ENCODE measurements around the gene SRCIN1.

SRCIN1 gene

DNA sequence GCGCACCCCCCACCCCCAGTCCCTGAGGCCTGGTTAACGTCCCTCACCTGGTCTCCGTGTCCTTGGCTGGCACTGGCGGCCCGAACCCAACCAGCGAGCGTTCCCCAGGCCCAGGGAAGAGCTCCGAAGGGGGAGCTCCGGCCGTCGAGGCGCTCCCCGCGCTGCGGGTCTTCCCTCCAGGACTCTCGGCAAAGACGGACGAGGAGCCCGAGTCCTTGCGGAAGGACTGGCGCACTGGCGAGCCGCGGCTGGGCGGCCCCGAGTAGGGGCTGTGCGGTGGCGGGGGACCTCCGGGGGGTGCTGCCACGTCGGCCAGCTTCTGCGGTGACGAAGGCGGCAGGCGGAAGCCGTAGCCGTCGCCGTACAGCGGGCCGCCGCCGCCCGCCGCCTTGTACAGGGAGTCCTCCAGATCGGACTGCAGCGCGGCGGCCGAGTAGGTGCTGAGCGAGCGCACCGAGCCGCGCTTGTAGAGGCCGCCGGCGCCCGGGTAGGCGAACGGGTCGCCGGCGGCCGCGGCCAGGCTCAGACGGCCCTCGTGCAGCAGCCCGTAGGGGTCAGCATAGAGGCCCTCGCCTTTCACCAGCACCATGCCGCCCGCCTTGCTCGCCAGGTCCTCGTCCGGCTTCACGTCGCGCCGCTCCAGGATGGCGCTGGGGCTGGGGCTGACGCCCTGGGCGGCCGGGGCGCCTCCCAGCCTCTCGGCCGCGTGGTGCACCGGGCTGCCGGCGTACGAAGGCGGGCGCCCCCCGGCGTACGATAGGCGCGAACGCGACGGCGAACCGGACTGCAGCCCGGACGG, 44.1 kb downstream of the SRCIN1 start:
- DNase-seq: no peak

DNA sequence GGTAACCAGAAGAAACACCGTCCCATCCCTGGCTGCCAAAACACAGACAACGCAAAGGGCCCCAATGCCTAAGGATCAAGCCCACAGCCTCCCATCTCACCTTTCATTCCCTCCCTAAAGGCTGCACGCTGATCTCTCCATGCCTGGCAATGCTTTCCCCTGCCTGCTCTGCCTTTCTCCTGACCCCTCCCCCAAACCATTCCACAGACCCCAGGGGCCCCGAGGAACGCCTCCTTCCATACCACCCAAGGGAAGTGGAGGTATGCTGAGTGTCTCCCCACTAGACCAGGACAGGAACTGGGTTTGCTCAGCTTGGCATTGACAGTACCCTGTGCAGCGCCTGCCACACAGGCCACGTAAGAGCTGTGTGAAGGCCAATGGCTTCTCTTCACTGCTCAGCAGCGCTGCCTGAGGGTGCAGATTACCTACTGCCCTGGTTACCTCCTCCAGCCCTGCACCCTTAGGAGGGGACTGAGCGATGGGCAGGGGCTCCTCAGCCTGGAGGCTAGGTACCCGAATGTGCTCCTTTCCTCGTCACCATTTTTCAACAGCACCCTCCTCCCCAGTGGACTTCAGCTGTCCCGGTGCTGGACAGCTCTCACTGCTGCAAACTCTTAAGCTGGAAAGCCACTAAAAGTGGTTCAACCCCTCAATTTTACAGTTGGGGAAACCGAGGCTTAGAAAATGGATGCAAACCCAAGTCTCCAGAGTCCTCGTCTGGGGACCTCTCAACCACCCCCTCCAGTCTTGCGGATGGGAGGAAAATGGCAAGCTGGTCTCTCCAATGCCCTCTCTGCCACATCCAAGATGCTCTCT, 45.0 kb downstream of the SRCIN1 start:
- no peak for DNase-seq

DNA sequence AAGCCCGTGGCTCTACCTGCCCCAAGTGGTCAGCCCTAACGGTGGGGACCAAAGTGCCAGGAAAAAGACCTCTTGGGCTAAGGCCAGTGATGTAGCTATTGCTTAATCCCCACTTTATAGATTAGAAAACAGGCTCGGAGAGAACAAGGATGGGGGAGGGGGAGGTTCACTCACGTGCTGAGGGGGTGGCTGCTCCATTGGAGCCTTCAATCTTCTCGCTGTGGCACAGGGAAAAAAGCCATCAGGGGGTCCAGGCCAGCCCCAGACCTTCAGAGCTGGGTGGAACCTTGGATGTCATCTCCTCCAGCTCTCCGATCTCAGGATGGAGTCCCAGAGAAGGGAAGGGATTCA, 45.9 kb downstream of the SRCIN1 start:
- no peak for DNase-seq

DNA sequence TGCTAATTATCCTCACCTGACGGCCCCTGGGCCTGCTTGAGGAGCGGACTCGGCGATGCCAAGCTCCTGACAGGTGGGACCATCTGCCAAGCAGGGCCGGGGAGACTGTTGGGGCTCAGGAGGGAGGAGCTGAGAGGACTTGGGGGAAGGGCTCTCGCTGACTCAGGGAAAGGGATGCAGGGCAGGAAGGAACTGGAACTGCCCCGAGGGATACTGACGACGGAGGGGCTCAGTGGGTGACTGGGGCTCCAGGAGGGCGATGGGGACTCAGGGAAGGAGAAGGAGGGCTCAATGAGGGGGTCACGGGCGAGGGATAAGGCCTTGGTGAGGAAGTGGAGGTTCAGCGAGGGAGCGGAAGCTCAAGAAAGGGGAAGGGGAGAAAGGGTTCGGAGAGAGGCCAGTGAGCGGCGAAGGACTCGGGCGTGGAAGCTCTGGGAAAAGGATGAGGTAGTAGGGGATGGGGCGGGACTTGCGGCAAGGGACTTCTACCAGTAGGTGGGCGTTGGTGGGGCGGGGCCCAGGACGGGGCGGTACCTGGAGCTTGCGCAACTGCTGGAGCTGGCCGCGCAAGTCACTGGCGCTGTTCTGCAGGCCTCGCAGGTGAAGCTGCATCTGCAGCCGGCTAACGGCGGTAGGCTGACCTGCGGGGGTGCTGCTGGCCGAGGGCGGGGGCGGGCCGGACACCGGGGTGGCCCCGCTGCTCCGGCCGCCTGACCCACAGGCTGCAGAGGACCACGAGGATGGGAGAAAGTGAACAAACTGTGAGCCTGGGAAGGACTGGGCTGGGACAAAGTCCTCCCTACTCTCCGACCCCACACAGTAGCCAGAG, 46.5 kb downstream of the SRCIN1 start:
- peak; percentile 84 for DNase-seq

DNA sequence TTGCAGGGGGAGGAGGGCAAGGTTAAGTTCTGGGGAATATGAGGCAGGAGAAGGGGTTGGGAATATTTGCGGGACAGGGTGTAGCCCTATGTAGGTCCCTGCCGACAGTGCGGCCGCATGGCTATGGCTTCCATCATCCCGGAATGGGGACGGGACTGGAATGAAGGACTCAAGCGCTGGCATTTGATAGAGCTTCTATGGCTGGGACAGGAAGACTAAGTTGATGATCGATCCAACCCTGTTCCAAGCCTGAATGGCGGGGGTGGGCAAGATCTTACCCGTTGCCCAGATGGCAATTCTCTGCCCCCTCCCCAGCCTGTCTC, 47.1 kb downstream of the SRCIN1 start:
- no peak for DNase-seq

DNA sequence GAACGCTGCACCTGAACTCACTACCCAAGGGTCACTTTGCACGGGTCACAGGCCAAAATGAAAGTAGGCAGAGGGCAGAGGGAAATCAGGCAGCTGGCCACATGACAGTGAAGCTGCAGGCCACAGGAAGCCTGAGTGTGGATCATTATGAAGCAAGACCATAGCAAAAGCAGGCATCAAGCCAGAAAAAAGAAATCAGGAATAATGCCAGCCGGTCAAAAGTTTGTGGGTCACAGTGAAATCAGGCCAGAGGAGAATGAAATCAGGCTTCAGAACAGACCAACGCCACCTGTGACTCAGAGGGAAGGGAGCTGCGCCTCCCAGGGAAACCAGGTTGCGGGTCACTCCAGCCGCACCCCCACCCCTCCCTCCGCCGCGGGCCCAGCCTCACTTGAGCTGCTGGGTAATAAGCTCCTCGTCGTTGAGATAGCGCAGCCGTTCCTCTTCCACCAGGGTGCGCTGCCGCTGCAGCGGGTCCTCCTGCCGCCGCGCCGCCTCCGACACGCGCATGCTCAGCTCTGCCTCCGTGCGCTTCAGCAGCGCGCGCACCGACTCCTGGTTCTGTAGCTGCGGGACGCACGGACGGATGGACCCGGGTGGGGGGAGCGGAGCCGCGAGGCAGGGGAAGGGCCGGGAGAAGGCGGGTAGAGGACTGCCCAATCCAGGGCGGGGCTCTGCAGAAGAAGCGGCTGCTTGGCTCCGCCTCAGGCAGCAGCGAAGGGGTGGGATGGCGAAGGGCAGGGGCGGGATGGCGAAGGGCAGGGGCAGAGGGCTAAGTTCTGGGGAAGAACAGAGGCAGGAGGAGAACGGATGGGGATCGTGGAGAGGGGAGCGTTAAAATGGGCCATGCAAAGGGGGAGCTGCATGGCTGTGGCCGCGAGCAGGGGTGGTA, 47.7 kb downstream of the SRCIN1 start:
- DNase-seq: peak; percentile 84

DNA sequence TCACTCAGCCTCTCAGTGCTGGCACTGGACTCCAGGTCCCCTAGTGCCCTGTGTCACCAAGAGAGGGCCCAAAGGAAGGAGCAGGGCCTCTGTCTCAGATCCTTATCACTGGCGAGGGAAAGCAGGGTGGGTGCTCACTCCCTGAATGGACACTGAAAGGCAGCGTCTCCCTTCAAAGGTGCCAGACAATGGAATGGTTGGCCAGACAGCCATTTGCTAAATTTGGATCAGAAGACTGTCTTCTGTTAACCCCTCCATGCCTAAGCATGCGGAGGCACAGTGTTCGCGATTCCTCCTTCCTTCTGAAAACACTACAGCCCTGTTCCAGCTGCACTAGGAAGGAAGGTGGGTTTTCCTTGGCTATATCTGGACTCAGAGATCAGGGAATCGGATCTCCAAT, 48.4 kb downstream of the SRCIN1 start:
- DNase-seq: no peak

DNA sequence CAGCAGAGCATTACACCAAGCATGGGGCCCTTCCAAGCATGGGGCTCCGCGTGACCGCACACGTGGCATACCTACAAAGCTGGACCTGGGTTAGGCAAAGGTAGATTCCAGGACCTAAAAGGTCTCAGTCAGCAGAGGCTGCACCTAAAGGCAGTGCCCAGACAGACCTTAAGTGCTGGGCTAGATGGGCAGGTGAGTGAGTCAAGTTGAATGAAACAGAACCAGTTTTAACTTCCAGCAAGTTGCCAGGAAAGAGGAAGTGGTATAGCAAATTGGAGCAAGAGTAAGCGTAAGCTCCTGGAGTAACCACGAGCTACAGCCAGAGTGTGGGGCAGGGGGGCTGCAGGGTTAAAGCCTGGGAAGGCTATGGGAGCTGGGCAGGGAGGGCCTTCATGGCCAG, 49.5 kb downstream of the SRCIN1 start:
- DNase-seq: no peak

DNA sequence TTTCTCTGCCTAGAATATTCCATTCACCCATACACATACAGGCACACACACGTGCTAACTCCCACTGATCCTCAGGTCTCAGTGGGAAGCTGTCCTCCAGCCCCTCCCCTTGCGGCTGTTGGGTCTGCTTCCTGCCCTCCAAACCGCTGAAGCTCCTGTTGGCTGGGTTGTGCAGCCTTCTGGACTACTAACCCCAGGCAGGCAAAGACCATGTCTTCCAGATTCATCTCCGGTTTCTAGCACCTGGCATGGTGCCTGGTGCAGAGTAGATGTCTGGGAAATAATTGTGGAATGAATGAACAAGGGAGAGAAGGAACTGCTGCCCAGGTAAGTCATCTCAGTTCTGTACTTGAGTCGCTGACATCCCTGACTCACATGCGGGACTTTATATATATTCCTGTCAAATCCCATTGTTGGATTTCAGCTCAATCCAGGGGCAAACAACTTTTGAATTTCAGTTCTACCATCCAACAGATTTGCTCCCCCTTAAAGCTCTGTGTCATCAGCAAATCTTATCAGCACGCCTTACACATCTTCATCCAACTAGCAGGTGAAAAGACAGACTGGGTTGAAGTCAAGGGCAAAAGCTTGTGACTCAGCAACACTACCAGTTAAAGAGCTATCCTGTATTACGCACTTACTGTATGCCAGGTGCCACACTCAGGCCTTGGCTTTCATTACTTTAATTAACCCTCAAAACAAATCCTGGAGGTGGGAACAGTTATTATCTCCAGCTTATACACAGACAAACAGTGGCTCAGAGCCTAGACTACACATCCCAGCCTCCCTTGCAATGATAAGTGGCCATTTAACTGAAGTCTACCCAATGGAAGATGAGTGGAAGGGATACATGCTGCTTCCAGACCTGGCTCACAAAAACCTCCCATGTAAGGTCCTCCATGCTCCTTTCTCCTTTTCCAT, 51.1 kb downstream of the SRCIN1 start:
- no peak for DNase-seq

DNA sequence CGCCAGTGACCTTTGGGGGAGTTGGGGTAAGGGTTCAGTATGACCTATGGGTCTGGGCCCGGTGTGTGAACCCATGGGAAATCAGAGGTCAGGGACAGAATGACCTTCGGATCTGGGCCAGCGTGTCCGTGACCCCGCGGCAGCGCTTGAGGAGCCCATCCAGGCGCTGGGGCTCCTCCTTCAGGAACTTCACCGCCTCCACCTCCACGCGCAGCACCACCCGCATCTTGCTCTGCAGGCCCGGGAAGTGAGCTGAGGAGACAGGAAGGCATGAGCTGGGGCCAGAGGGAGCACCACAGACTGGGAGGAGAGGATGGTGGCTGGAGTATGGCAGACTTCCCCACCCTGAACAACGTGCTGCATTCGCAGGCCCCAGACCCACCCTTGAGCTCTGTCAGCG, 53.4 kb downstream of the SRCIN1 start:
- DNase-seq: no peak

DNA sequence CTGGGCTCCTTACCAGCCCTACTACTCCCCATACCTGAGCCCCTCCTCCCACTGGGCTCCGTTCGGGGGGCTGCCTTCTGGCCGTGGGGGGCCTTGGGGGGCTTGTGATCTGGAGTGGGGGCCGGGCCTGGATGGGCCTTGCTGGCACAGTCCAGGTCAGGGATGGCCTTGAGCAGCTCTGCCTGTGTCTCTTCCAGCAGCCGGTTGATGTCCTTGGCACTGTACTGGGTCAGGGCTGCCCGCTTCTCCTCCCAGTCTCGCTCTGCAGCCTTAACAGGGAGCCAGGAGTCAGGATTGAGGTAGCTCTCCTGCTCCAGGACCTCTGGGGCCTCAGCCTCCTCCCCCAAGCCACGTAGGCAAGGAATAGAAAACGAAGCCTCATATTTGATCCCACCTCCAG, 54.6 kb downstream of the SRCIN1 start:
- no peak for DNase-seq

DNA sequence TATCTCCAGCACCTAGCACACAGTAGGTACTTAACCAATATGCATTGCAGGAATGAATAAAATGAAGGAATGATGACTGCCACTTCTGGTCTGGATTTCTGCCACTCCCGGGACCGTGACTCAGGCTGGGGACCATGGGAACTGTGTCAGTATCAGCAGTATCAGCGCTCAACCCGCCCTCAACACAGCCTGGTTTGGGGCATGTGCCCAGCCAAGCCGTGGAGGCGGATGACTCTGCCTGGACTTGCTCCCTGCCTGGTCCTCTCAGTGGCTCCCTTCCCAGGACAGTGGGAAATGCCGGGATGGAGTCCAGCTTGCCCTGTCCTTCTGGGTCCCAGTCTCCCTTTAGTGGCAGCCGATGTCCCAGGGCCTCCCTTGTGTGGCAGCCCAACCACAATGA, 55.1 kb downstream of the SRCIN1 start:
- DNase-seq: no peak

DNA sequence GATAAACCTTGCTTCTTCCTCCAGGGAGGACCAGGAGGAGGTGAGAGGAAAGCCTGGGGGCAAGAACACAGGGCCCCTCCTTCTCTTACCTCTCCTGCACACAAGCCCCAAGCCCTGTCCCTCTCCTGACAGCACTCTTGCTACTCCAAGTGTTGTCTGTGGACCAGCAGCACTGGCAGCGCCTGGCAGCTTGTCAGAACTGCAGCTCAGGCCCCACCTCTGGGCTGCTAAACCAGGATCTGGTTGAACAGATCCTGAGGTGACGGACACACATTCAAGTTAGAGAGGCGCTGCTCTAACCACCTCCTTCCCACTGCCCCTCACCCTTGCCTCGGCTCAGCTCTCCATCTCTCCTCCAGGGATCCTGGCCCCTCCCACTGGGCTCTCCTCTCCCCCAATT, 56.5 kb downstream of the SRCIN1 start:
- no peak for DNase-seq

DNA sequence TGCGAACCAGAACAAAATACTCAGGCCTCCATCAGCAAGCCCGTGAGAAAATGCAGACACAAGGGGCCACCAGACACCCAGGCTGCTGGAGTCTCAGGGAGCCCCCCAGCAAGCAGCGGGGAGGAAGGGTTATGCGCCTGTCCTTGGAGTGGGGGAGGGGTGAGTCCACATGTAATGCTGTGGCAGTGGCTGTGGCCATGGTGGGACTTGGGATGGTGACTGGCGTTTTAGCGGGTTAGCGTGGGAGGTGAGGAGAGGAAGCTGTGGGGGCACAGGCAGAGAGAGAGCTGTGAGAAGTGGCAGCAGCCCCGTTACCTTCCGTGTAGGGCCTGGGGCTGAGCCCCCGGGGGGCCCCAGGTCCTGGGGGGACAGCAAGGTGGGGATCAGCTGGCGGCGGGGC, 58.3 kb downstream of the SRCIN1 start:
- DNase-seq: no peak

DNA sequence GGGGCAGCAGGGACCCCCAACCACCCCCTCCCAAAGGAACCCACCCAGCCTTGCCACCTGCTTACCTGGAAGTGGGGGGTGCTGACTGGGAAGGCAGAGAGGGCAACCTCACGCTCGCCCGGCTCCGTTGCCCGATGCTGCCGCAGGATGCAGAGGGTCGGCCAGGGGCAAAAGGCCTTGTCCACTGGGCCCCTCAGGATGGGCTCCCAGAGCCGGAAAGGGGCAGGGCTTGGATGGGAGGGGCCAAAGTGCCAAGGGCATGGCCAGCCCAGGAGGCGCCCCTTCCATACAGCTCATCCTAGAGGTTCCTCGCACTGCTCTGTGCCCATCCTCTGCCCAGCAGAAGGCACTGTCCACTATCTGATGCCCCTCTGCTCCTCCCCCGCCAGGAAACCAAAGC, 59.4 kb downstream of the SRCIN1 start:
- no peak for DNase-seq

DNA sequence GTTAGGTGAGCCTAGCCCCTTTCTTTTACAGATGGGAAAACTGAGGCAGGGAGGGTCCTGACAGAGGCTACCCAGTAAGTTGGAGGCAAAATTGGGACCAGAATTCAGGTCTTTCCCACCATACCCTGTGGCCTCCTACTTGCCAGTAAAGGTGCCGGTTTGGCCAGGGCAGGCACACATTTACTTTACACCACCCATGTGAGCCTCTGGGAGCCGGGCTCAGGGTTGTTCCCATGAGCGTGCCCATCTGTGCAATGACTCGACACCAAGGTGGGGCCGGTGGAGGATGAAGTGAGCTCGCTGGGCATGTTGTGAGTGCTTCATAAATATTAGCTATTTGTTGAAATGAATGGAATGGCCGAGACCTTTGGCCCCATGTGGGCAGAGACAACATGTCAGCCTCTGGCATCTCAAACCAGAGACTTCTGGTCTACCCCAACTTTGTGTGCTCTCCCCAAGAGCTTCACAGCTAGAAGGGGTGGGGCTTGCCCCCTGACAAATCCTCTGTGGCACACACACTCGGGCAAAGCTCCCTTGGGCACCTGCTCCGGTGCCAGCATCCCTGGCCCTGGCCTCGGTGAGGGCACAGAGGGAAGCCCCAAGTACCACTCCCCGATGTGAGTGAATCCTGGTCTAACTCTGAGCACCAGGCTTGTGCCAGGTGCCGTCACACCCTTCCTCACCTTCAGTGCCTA, 60.1 kb downstream of the SRCIN1 start:
- DNase-seq: no peak

DNA sequence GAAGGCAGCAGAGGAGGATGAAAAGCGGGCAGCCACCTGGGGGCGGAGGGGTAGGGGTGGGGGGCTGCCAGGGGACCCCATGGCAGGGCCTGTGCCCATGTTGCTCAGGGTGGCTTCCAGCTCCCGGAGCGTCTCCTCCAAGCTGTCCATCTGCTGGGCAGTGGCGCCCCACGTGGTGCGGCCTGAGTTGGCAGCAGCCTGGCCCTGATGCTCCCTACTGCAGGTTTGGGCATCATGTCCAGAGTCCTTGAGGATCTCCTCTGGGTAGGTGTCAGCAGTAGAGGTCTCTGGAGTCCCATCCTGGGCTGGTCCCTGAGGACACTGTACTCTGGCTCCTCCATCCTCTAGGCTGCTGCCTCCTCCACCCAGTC, 60.9 kb downstream of the SRCIN1 start:
- no peak for DNase-seq

DNA sequence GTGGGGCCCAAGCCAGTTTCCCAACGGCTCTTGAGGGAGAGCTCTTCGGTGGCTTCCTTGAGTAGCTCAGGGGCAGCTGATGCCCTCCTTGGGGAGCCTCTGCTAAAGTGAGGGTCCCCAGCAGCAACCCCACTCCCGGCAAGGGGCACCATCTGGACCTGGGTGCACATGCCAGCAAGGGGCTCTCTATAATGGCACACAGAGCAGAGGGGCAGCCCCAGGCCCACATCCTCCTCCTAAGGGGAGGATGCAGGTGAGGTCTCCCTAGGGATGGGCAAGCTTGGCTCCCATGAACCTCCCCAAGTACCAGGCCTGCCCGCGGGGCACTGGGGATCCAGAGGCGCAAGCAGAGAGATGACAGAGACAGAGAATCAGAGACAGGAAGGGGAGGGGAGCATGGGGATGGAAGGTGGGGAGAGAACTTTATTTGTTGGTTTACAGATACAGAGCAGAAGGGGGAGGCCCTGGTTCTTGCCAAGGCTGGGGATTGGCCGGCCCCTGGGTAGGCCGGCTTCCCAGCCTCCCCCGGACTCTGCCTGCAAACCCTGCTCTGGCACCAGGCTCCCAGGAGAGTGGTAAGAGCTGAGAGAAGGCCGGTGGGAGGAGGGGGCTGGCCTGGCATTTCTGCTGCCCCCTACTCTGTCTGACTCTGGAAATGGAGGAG, 61.4 kb downstream of the SRCIN1 start:
- no peak for DNase-seq

DNA sequence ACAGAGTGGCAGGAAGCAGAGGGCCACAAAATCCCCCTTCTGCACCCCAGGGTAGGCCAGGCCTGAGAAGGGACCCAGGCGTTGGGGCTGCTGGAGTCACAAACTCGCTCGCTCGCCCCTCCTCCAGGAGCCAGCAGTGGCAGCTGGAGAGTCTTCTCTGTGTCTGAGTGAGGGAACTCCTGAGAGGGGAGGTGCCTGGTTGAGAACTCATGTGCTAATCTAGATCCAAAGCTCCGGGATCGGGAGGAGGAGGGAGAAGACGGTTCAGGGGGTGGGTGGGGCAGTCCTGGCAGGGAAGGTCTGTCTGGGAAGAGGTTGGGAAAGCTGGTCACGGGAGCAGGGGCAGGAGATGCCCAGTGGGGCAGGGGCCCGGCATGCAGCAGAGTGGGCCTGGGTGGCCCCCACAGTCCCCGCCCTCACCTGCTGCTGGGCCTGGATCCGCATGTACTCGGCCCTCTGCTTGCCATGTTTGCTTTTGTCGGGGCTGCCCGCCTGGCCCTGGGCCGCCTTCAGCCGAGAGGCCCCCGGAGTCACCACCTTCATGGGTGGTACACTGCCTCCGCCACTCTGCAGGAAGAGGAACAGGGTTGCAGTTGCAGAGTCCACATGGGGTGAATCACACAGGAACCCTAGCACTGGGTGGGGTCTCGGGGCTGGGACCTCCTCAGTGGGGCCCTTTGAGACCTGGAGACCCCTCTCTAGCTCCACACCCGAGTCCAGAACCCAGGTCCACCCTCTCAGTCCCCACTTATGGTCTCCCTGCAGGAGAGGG, 62.2 kb downstream of the SRCIN1 start:
- no peak for DNase-seq

DNA sequence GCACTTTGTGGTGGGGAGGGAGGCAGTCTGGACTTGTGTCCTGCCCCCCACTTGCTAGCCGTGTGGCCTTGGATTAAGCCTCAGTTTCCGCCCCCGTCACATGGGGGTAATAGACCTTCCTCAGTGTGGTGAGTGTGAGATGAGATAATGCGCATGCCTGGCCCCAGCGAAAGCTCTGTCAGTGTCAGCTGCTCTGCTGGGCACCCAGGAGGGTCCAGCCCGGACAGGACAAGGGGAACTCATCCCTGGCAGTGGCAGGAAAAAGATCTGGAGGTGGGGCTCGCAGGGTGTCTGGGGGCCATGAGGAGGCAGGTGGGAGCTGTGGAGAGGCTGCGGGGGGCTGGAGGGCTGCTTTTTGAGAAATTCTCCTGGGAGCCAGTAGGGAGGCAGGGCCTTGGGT, 63.5 kb downstream of the SRCIN1 start:
- DNase-seq: no peak

Measured in T-helper 9 cell (primary cell).